Endothelial cell of umbilical vein (primary cell): ENCODE measurements around the gene ARL11. TPM values are rescaled to one million over a fixed set of nuclear protein-coding genes. Genes with fewer than 3 reads are reported as not detected.

Source experiments
- BruUV-seq: library from RNA; stranded (reverse); fragments of 400-500 nt; replicated peaks from 2 replicates; lab custom pipeline; 2021; lab: Mats Ljungman, UMichigan
- CTCF ChIA-PET: fragments of 300-600, 350-600 bp; sonication (Branson Sonifier 250); formaldehyde crosslinking; loops from one replicate; lab custom pipeline; 2021; ENCODE audit warnings: antibody characterized with exemption, inconsistent platforms; lab: Charles Lee
- POLR2A ChIA-PET: fragments of 300-600, 350-600 bp; sonication (Branson Sonifier 250); formaldehyde crosslinking; loops from one replicate; lab custom pipeline; 2021; ENCODE audit warnings: antibody characterized with exemption, inconsistent platforms; lab: Charles Lee
- DNase-seq: peaks from one replicate; pipeline ENCODE4 v3.0.0-alpha.2; 2011; ENCODE audit warnings: low read depth, low spot score
- FAIRE-seq: peaks from 2 replicates; lab custom pipeline; 2011; peaks lifted over from hg19 to GRCh38; lab: Jason Lieb, UNC
- H2AFZ ChIP-seq: 2 replicates; pipeline ENCODE4 v1.6.0; 2012; ENCODE audit warnings: low read depth, low read length, control low read depth, inconsistent platforms
- H3K27ac ChIP-seq: 2 replicates; pipeline ENCODE4 v1.5.1; 2011; ENCODE audit warnings: low read depth, mild to moderate bottlenecking, control low read depth, low read length, moderate library complexity; ENCODE audit not compliant: insufficient read depth
- H3K27me3 ChIP-seq, 2 experiments: 2 replicates each; pipeline versions ENCODE4 v1.6.0 to v1.6.1; 2011; ENCODE audit warnings: low read length in 2 of 2, mixed read lengths in 1 of 2; ENCODE audit not compliant: control insufficient read depth in 2 of 2, insufficient read depth in 2 of 2
- H3K36me3 ChIP-seq, 2 experiments: 2 replicates in 1 of 2; 3 replicates in 1 of 2; pipeline ENCODE4 v1.5.1; 2011; ENCODE audit warnings: low read length in 2 of 2, mild to moderate bottlenecking in 1 of 2, moderate library complexity in 1 of 2; ENCODE audit not compliant: control insufficient read depth in 2 of 2, insufficient read depth in 2 of 2; ENCODE audit errors: extremely low read depth in 1 of 2
- H3K4me1 ChIP-seq: 3 replicates; pipeline ENCODE4 v1.5.1; 2011; ENCODE audit warnings: mild to moderate bottlenecking, low read length; ENCODE audit not compliant: control insufficient read depth, insufficient read depth; ENCODE audit errors: extremely low read depth
- H3K4me2 ChIP-seq: 2 replicates; pipeline ENCODE4 v1.6.1; 2011; ENCODE audit warnings: low read length, control low read depth, mixed read lengths; ENCODE audit not compliant: insufficient read depth
- H3K4me3 ChIP-seq, 3 experiments: fragments of 200-600 bp in 1 of 3; sonication (generic), shearing (Covaris generic) in 1 of 3; replicated peaks in 1 of 3; 2 replicates each; pipeline ENCODE4 v1.5.1; 2011 to 2016; ENCODE audit warnings: control low read depth in 3 of 3, low read length in 3 of 3, mild to moderate bottlenecking in 2 of 3, inconsistent platforms in 1 of 3, low read depth in 1 of 3, moderate library complexity in 1 of 3; ENCODE audit not compliant: insufficient read depth in 1 of 3
- H3K79me2 ChIP-seq: 2 replicates; pipeline ENCODE4 v1.6.0; 2012; ENCODE audit warnings: low read length, inconsistent platforms; ENCODE audit not compliant: control insufficient read depth, insufficient read depth
- H3K9ac ChIP-seq: replicated peaks from 2 replicates; pipeline ENCODE3; 2011; ENCODE audit warnings: low read length, control low read depth; ENCODE audit not compliant: insufficient read depth; ENCODE audit errors: extremely low read depth
- H3K9me1 ChIP-seq: replicated peaks from 3 replicates; pipeline ENCODE4 v1.6.0; 2011; ENCODE audit warnings: mild to moderate bottlenecking, low read length; ENCODE audit not compliant: control insufficient read depth, insufficient read depth; ENCODE audit errors: extremely low read depth
- H3K9me3 ChIP-seq: replicated peaks from 2 replicates; pipeline ENCODE4 v1.5.1; 2012; ENCODE audit warnings: low read length, inconsistent platforms; ENCODE audit not compliant: control insufficient read depth, insufficient read depth
- H4K20me1 ChIP-seq: replicated peaks from 2 replicates; pipeline ENCODE3; 2011; ENCODE audit warnings: mild to moderate bottlenecking, low read length; ENCODE audit not compliant: control insufficient read depth, insufficient read depth; ENCODE audit errors: extremely low read depth
- EZH2 ChIP-seq: IDR thresholded peaks from 2 replicates; pipeline ENCODE4 v1.6.1; 2012; ENCODE audit warnings: borderline replicate concordance, low read depth, mild to moderate bottlenecking, moderate library complexity, low read length, inconsistent platforms; ENCODE audit not compliant: severe bottlenecking
- FOS ChIP-seq: IDR thresholded peaks from 2 replicates; pipeline ENCODE4 v1.6.1; 2011; ENCODE audit warnings: mild to moderate bottlenecking, low read length, moderate library complexity, borderline replicate concordance; ENCODE audit not compliant: insufficient read depth
- GATA2 ChIP-seq: IDR thresholded peaks from 2 replicates; pipeline ENCODE4 v1.7.0; 2011; ENCODE audit warnings: low read depth, mild to moderate bottlenecking, moderate library complexity, mixed read lengths, low read length; ENCODE audit not compliant: insufficient read length, insufficient read depth
- JUN ChIP-seq: IDR thresholded peaks from 2 replicates; pipeline ENCODE4 v1.6.1; 2011; ENCODE audit warnings: borderline replicate concordance, low read depth; ENCODE audit not compliant: insufficient read length, insufficient read depth
- MYC ChIP-seq: IDR thresholded peaks from one replicate; pipeline ENCODE4 v1.6.1; 2011; ENCODE audit warnings: mild to moderate bottlenecking, low read depth, low read length
- POLR2A ChIP-seq: IDR thresholded peaks from 2 replicates; pipeline ENCODE4 v1.6.1; 2012; ENCODE audit warnings: low read depth, mild to moderate bottlenecking, control low read depth, low read length
- POLR2AphosphoS5 ChIP-seq: IDR thresholded peaks from 2 replicates; pipeline ENCODE4 v1.6.1; 2012; ENCODE audit warnings: low read depth, mild to moderate bottlenecking, control low read depth, low read length, moderate library complexity; ENCODE audit not compliant: insufficient read depth
- dilution Hi-C: fragments of 300-500 bp; cut with MboI; formaldehyde crosslinking; loops from one replicate; pipeline ENCODE4 v1.15.0; 2019; ENCODE audit warnings: low sequenced_read_pairs; ENCODE audit not compliant: extremely low pct_ligation_motif_present
- intact Hi-C: fragments of 100-400 bp; cut with micrococcal nuclease; formaldehyde crosslinking; loops from one replicate; pipeline ENCODE4 v1.10.0; 2022
- polyA plus RNA-seq, 4 experiments: library from polyadenylated mRNA; depleted of rRNA in 3 of 4; stranded (reverse) in 3 of 4; unstranded in 1 of 4; fragments of >200 nt; gene quantifications; 2 replicates each; pipeline versions ENCODE4 v1.2.1 to v1.2.3, GENCODE V29; 2011 to 2012; ENCODE audit warnings: missing spikeins in 1 of 4
- total RNA-seq: library from RNA; stranded (reverse); gene quantifications from 2 replicates; pipeline ENCODE4 v1.2.3, GENCODE V29; 2021
- TF ChIP-seq, protein P1 (sequence below), 2 donors: IDR thresholded peaks; 1 replicate in 1 of 2; 2 replicates in 1 of 2; pipeline ENCODE4 v1.5.1; 2011; ENCODE audit warnings: low read length in 2 of 2, mild to moderate bottlenecking in 2 of 2, moderate library complexity in 2 of 2, control low read depth in 1 of 2, inconsistent platforms in 1 of 2, low read depth in 1 of 2; ENCODE audit not compliant: insufficient read depth in 1 of 2; ENCODE audit errors: extremely low read depth in 1 of 2

Gene ARL11
- total and polyA plus RNA-seq, 2 donors (not counting 3 experiments of a cell fraction or from before 2014, with no cell fraction given), result 0.06 to 0.20 TPM

DNA sequence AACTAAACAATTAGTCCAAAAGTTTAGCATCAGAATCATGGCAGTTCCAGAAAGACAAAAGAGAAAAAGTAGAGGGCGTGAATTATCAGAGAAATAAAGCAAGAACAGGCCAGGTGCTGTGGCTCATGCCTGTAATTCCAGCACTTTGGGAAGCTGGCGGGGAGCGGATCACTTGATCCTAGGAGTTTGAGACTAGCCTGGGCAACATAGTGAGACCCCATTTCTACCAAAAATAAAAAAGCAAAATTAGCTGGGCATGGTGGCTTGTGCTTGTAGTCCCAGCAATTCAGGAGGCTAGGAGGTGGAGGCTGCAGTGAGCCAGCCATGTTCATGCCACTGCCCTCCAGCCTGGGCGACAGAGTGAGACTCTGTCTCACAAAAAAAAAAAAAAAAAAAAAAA lies 18.4 kb downstream of the ARL11 start:
- no peaks in the 10 kb centered on the region for H3K9me1 ChIP-seq
- no peaks in the 10 kb centered on the region for H3K79me2 ChIP-seq
- H3K27me3 ChIP-seq, result no peaks in the 10 kb centered on the region
- H3K4me2 ChIP-seq, result no peak overlapping the region
- POLR2A ChIA-PET, result no interaction called here
- H3K4me3 ChIP-seq, result no peak overlapping the region
- BruUV-seq, result no TSS peak
- dilution Hi-C loops, result no loop called here
- H3K9me3 ChIP-seq, result no peaks in the 10 kb centered on the region
- CTCF ChIA-PET, result no interaction called here
- no peaks in the 10 kb centered on the region for H3K36me3 ChIP-seq
- intact Hi-C loops, result no loop called here
- peaks cover 19% of the 10 kb centered on the region for H3K4me1 ChIP-seq
- H4K20me1 ChIP-seq, result no peaks in the 10 kb centered on the region
- TF ChIP-seq MYC (no peak), FOS (no peak), POLR2A (no peak), JUN (no peak), POLR2AphosphoS5 (no peak), GATA2 (no peak)
- no peak for DNase-seq
- no peak overlapping the region for H3K9ac ChIP-seq
- no peak overlapping the region for H2AFZ ChIP-seq
- H3K27ac ChIP-seq, result no peak overlapping the region
- no peak for FAIRE-seq

DNA sequence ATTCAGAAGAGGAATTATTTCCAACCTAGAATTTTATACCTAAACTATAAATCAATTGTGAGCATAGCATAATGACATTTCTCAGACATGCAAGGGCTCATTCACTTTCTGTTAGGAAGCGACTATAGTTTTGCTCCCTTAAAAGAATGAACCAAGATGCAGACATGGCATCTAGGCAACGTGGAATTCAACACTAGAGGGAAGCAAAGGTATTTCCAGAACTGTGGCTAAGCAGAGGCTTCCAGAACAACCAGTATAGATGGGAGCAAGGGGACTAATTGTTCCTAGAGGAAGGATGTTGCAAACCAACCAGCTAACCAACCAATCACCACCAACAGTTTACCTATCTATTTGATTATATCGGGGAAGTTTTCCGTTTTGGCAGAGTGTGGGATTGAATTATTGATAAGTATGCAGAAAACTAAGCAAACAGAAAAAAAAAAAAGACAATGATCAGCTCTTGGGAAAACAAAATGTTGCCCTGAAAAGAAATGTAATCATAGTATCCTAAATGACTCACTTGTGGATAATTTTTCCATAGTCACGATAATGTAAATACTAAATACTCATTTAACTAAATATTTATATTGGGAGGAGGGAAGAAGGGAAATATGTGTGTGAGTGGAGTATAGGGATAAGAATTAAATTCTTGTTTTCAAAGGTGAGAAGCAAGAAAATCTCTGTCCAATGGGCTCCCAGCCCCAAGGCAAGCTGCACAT lies 21.1 kb downstream of the ARL11 start:
- Histone ChIP-seq H2AFZ (peak overlapping the region; percentile 25), H4K20me1 (no peaks in the 10 kb centered on the region), H3K9ac (no peak overlapping the region), H3K36me3 (no peaks in the 10 kb centered on the region), H3K4me1 (peaks cover 15% of the 10 kb centered on the region), H3K9me1 (no peaks in the 10 kb centered on the region), H3K4me2 (no peak overlapping the region), H3K4me3 (no peak overlapping the region), H3K79me2 (no peaks in the 10 kb centered on the region), H3K27ac (no peak overlapping the region), H3K27me3 (no peaks in the 10 kb centered on the region), H3K9me3 (no peaks in the 10 kb centered on the region)
- CTCF ChIA-PET, result interaction anchor here (0.8 to 2.0 kb wide), 6 partner anchors 9 to 383 kb away, joined by 3 to 8 read pairs (median 4); no protein-coding TSS in a partner anchor
- dilution Hi-C loops (no loop called here), intact Hi-C loops (loop anchor here (1.0 kb wide), 1 partner anchor 33 kb away; no protein-coding TSS in a partner anchor)
- peak; percentile 81 for FAIRE-seq
- TF ChIP-seq POLR2A (no peak), MYC (no peak), GATA2 (peak; percentile 17), JUN (no peak), EZH2 (no peak), FOS (no peak)
- TF ChIP-seq, protein P1, sequence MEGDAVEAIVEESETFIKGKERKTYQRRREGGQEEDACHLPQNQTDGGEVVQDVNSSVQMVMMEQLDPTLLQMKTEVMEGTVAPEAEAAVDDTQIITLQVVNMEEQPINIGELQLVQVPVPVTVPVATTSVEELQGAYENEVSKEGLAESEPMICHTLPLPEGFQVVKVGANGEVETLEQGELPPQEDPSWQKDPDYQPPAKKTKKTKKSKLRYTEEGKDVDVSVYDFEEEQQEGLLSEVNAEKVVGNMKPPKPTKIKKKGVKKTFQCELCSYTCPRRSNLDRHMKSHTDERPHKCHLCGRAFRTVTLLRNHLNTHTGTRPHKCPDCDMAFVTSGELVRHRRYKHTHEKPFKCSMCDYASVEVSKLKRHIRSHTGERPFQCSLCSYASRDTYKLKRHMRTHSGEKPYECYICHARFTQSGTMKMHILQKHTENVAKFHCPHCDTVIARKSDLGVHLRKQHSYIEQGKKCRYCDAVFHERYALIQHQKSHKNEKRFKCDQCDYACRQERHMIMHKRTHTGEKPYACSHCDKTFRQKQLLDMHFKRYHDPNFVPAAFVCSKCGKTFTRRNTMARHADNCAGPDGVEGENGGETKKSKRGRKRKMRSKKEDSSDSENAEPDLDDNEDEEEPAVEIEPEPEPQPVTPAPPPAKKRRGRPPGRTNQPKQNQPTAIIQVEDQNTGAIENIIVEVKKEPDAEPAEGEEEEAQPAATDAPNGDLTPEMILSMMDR (IDR thresholded peaks at IDR 0.05; ENCODE audit: extremely low read depth in 1 of 2, insufficient read depth in 1 of 2, low read depth in 1 of 2, low read length in 2 of 2), result peak; percentile 19 to 41
- DNase-seq, result peak; percentile 53
- no TSS peak for BruUV-seq
- POLR2A ChIA-PET, result interaction anchor here (0.6 kb wide), 1 partner anchor 1597 kb away, joined by 4 read pairs; no protein-coding TSS in a partner anchor
